HG02885 (cell line): Measurements from ENCODE around the gene GPALPP1.
"Not testable (repeated sequence)": the region's sequence is repeated elsewhere in the genome, so short reads cannot be mapped to it uniquely, and the experiment has no call there.

Experiments used
- ATAC-seq: cut with Tn5 transposase; IDR thresholded peaks from one replicate; pipeline ENCODE4 v1.9.1; 2021; ENCODE audit warnings: mild to moderate bottlenecking; ENCODE audit not compliant: unreplicated experiment, poor library complexity

GPALPP1 gene

DNA sequence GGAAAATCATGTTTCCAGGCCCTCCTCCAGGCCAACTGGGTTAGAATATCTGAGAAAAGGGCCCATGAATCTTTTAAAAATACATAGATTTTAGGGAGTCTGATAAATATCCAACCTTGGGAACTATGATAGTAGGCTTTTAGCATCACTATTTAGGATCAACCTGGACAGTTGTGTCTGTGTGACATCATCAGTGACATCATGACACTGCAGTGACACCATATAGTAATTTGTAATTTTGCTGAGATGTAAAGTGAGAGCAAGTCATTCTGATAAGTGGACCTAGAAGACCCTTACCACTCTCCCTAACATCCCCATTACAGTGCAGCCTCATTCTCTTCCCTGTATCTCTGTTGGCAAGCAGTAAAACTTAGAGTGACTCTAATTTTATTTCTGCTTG is 14.1 kb downstream of the GPALPP1 start:
- ATAC-seq = no peak

- ATAC-seq = no peak
Observed at GRCh38 chr13:45004096-45004495, 14.8 kb downstream of the GPALPP1 start.

DNA sequence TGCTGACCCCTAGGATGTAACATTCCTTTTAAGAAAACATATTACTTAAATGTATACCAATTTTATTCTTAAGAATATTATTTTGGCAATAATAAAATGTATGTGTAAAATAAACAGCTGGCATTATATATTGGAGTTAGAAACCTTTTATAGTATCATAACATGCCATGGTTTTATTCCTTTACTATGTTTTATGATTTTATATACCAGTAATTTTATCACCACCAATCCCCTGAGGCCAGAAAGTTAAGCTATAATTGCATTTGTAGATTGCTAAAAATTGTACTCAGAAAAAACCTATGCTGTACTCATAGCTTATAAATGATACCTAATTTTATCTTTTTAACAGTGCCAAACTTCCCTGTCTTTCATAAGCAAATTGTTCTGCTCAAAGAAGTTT is 17.9 kb downstream of the GPALPP1 start:
- ATAC-seq = no peak

GRCh38 chr13:45007823-45008222 is 18.5 kb downstream of the GPALPP1 start:
- ATAC-seq = no peak

- no peak for ATAC-seq
Observed at GRCh38 chr13:45011198-45011597, 21.9 kb downstream of the GPALPP1 start.

- no peak for ATAC-seq
Observed at GRCh38 chr13:45015300-45015699, 26.0 kb downstream of the GPALPP1 start.

DNA sequence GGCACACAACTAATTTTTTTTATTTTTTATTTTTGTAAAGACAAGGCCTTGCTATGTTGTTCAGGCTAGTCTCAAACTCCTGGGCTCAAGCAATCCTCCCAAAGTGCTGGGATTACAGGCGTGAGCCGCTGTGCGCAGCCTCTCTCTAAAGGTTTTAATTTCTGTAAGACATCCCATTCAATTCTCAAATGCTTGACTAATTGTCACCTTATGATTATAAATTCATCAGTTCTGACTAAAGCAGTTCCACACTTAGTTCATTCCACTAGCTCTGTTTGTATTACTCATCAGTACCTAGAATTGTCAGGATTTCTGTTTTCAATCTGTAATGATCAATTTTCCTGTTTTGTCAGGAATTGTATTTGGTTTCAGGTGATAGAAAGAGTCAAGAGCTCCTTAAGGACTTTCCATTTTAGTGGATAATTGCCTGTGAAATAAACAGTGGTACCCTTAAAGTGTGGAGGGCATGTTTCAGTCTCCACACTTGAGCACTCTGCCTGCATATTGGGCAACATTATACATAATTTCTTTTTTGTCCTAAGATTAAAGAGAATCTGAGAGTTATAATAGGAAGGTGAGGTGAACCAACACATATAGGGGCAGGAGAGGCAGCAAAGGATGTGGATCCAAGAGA is 27.6 kb downstream of the GPALPP1 start:
- no peak for ATAC-seq

DNA sequence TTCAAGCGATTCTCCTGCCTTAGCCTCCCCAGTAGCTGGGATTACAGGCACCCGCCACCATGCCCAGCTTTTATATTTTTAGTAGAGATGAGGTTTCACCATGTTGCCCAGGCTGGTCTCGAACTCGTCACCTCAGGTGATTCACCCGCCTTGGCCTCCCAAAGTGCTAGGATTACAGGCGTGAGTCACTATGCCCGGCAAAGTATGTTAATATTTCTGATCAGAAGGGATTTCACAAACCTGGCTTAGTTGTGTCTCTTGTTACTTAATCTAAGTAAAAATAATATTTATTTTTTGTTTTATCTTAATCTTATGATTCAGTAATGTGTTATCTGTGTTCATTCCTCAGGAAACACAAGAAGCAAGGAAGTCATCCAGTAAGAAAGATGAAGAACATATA is 30.6 kb downstream of the GPALPP1 start:
- ATAC-seq = not testable (repeated sequence)

- no peak for ATAC-seq
Observed at GRCh38 chr13:45021250-45021649, 31.9 kb downstream of the GPALPP1 start.

DNA sequence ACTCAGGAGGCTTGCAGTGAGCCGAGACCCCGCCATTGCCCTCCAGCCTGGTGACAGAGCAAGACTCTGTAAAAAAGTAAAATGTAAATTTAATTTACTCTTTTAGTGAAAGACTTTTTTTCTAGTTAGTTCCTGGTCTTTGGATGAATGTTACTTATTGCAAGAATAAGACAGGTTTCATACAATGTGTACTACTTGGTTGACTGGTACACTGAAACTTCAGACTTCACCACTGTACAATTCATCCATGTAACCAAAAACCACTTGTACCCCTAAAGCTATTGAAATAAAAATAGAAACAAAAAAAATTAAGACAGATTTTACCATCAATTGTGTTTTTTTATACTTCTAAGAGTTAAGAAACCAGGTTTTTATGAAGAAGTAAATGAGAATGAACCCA is 35.5 kb downstream of the GPALPP1 start:
- ATAC-seq = no peak

- no peak for ATAC-seq
Observed at GRCh38 chr13:45034342-45034741, 45.0 kb downstream of the GPALPP1 start.

DNA sequence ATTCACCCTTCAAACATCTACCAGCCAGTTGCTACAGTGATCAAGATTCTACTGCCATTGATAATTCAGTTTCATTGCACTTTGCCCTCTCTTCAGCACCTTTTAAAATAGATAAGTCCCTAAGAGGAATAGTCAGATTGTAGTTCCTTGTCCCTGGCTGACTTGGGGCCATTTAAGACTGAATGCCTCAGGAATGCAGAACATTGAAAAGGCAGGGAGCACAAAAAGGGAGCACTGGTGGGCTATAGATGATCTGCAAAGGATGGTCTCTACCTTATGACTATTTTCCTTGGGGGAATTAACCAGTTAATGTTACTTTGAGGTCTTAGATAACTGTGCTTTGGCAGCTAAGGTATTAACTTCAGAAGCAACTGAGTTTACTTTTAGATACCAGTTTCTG is 46.9 kb downstream of the GPALPP1 start:
- ATAC-seq = no peak

- ATAC-seq = no peak
Observed at GRCh38 chr13:45040173-45040572, 50.8 kb downstream of the GPALPP1 start.

DNA sequence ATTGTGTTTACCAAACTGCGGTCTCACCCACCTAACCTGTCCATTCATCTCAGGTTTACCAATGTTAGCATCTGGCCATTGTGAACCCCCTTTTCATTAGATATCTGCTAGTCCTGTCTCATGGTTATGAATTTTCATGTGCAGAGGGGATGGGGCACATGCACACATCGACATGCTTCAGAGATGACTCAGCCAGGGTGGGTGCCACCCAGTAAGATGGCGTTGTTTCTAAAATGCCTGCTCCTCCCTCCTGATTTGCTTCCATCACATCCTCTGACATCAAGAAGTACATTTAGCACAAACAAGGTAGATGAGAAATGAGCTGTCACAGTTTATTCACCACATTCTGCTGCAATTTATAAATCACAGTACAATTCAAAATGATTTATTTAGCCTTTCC is 51.3 kb downstream of the GPALPP1 start:
- ATAC-seq = no peak

DNA sequence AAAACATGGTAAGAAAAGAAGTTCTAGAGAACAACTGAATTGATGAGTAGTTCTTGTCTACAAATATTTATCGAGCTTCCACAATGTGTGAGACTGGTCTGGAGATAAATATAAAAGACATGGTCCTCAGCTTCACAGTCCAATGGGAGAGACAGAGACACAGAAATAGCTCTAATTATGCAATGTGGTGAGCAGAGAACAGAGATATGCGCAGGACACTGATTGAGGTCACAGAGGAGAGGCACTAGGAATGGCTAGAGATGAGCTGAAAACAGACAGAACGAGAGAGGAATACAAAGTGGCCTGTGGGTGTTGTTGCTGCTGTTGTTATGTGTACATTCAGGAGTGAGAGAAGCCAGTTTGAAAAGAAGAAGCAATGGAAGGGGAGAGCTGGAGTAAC is 53.2 kb downstream of the GPALPP1 start:
- ATAC-seq = no peak

- ATAC-seq = no peak
Observed at GRCh38 chr13:45046445-45046844, 57.1 kb downstream of the GPALPP1 start.

GRCh38 chr13:45047394-45048310 is 58.3 kb downstream of the GPALPP1 start:
- ATAC-seq = peak; percentile 69

- peak; percentile 45 for ATAC-seq
Observed at GRCh38 chr13:45048890-45049407, 59.6 kb downstream of the GPALPP1 start.

DNA sequence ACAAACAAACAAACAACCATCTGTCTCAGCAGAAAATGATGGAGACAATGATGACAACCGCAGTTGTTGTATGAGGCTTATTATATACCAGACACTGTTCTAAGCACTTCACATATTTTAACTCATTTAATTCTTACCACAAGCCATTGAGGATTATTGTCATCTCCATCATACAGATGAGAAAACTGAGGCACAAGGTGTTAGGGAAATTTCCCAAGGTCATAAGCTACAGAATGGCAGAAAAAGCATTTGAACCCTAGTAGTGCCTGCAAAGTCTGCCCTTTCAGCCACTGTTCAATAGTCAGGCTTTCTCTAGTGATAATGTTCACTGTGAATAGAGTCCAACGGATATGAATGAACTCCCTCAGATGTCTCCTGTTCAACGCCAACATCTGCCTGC is 60.1 kb downstream of the GPALPP1 start:
- no peak for ATAC-seq

GRCh38 chr13:45051315-45051714 is 62.0 kb downstream of the GPALPP1 start:
- no peak for ATAC-seq

GRCh38 chr13:45055198-45055901 is 66.0 kb downstream of the GPALPP1 start:
- ATAC-seq = peak; percentile 87
